ENCODE results near the gene DST. TPM values are rescaled to one million over a fixed set of nuclear protein-coding genes. Genes with fewer than 3 reads are reported as not detected.

DST gene
- total RNA-seq, 1 experiment from 2014 or later, result 132 TPM

- no peak for TF ChIP-seq ZNF532 (CRISPR knock-in tag; IDR thresholded peaks at IDR 0.05; ENCODE audit: borderline replicate concordance)
- no peak for TF ChIP-seq PREB (CRISPR knock-in tag; IDR thresholded peaks at IDR 0.05; ENCODE audit: borderline replicate concordance)
- TF ChIP-seq SOX15 (CRISPR knock-in tag; IDR thresholded peaks at IDR 0.05), result no peak
- TF ChIP-seq ZNF232 (CRISPR knock-in tag; IDR thresholded peaks at IDR 0.05), result no peak
- TF ChIP-seq OVOL2 (CRISPR knock-in tag; IDR thresholded peaks at IDR 0.05; ENCODE audit: borderline replicate concordance), result no peak
- no peak for TF ChIP-seq HMGXB4 (CRISPR knock-in tag; IDR thresholded peaks at IDR 0.05)
- TF ChIP-seq ATF2 (CRISPR knock-in tag; IDR thresholded peaks at IDR 0.05; ENCODE audit: borderline replicate concordance, low read depth), result no peak
- TF ChIP-seq NFATC4 (CRISPR knock-in tag; IDR thresholded peaks at IDR 0.05), result no peak
These were observed 233.7 kb downstream of the DST start (continued) for GRCh38 chr6:56408976-56409375.

All from WTC11 (cell line).